Measurements from ENCODE around the gene OR52E6. TPM values are rescaled to one million over a fixed set of nuclear protein-coding genes. Genes with fewer than 3 reads are reported as not detected.
A peak's percentile ranks its signal among the peaks of the same experiment; 100 is the strongest.

OR52E6 gene
- total and polyA plus RNA-seq, 2 donors (not counting 1 experiment from before 2014, with no cell fraction given): not detected

DNA sequence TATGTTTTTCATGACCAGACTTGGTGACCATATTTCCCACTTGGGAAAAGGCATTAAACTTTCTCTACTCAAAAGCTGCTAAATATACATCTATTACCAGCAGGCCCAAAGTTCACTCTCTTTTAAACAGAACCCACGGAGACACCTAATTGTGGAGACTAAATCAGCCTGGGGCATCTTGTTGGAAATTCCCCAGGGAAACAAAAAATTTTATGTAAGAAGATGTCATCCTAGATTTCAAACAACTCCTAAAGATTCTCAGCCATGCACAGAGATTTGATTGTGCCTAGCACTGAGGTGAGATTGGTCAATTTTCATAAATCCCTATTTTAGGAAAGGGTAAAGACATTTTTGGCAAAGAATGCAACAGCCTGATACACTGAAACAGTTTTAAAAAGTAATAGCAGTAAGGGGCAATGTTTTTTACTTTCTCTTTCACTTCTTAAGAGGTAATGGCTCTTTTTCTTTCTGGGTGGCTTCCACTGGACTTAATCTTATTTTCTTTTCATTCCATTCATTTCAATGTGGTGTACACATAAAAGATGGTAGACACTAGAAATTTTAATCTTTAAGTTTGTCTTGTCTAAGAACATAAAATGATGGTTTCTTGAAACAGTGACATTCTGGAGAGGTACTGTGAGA is 23.3 kb downstream of the OR52E6 start:
- DNase-seq (ENCODE audit: low read depth in 2 of 2): no peak
- Histone ChIP-seq H3K9ac (ENCODE audit: insufficient read depth, low read length) (no peak overlapping the region), H2AFZ (ENCODE audit: low read length) (peak overlapping the region; percentile 36), H3K36me3 (ENCODE audit: control insufficient read depth, insufficient read depth, low read length) (no peaks in the 10 kb centered on the region), H3K27me3 (ENCODE audit: control insufficient read depth, insufficient read depth, low read length) (no peaks in the 10 kb centered on the region), H3K27ac (ENCODE audit: insufficient read depth, low read length) (no peak overlapping the region), H3K4me2 (ENCODE audit: extremely low read depth, insufficient read depth, low read length) (no peak overlapping the region), H3K4me3 (replicated peaks in 1 of 4; ENCODE audit: control extremely low read depth in 1 of 4, insufficient read depth in 1 of 4, low read depth in 3 of 4, low read length in 4 of 4) (peak overlapping the region in 1 of 4 experiments; percentile 27), H3K79me2 (ENCODE audit: control insufficient read depth, insufficient read depth, low read length) (no peaks in the 10 kb centered on the region), H4K20me1 (ENCODE audit: control insufficient read depth, extremely low read depth, insufficient read depth, low read length) (no peaks in the 10 kb centered on the region), H3K4me1 (ENCODE audit: control insufficient read depth, extremely low read depth, insufficient read depth, low read length) (no peaks in the 10 kb centered on the region), H3K9me3 (ENCODE audit: control insufficient read depth, insufficient read depth, low read depth, low read length) (no peaks in the 10 kb centered on the region)
- no peak for TF ChIP-seq EZH2 (IDR thresholded peaks at IDR 0.05; ENCODE audit: low read length, missing control alignments)
- TF ChIP-seq, protein P1, sequence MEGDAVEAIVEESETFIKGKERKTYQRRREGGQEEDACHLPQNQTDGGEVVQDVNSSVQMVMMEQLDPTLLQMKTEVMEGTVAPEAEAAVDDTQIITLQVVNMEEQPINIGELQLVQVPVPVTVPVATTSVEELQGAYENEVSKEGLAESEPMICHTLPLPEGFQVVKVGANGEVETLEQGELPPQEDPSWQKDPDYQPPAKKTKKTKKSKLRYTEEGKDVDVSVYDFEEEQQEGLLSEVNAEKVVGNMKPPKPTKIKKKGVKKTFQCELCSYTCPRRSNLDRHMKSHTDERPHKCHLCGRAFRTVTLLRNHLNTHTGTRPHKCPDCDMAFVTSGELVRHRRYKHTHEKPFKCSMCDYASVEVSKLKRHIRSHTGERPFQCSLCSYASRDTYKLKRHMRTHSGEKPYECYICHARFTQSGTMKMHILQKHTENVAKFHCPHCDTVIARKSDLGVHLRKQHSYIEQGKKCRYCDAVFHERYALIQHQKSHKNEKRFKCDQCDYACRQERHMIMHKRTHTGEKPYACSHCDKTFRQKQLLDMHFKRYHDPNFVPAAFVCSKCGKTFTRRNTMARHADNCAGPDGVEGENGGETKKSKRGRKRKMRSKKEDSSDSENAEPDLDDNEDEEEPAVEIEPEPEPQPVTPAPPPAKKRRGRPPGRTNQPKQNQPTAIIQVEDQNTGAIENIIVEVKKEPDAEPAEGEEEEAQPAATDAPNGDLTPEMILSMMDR (conservative IDR thresholded peaks at IDR 0.05 in 1 of 2, IDR thresholded peaks at IDR 0.05 in 1 of 2; ENCODE audit: low read depth in 1 of 2, low read length in 2 of 2): no peak

DNA sequence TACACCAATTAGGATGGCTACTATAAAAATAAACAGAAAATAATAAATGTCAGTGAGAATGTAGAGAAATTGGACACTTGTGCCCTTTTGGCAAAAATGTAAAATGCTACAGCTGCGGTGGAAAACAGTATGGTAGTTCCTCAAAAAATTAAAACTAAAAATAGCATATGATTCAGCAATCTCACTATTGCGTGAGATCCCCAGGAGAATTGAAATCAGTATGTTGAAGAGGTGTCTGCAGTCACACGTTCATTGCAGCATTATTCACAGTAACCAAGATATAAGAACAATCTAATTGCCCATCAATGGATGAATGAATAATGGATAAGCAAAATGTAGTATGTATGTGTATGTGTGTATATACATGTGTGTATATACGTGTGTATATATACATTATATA is 26.2 kb downstream of the OR52E6 start:
- H3K4me1 ChIP-seq (ENCODE audit: control insufficient read depth, extremely low read depth, insufficient read depth, low read length): no peaks in the 10 kb centered on the region
- no peak overlapping the region for H3K27ac ChIP-seq (ENCODE audit: insufficient read depth, low read length)
- H2AFZ ChIP-seq (ENCODE audit: low read length): no peak overlapping the region
- TF ChIP-seq EZH2 (IDR thresholded peaks at IDR 0.05; ENCODE audit: low read length, missing control alignments): no peak
- TF ChIP-seq, protein P1 (conservative IDR thresholded peaks at IDR 0.05 in 1 of 2, IDR thresholded peaks at IDR 0.05 in 1 of 2; ENCODE audit: low read depth in 1 of 2, low read length in 2 of 2): no peak
- no peaks in the 10 kb centered on the region for H3K36me3 ChIP-seq (ENCODE audit: control insufficient read depth, insufficient read depth, low read length)
- H3K9me3 ChIP-seq (ENCODE audit: control insufficient read depth, insufficient read depth, low read depth, low read length): no peaks in the 10 kb centered on the region
- no peak for DNase-seq (ENCODE audit: low read depth in 2 of 2)
- H3K27me3 ChIP-seq (ENCODE audit: control insufficient read depth, insufficient read depth, low read length): no peaks in the 10 kb centered on the region
- H4K20me1 ChIP-seq (ENCODE audit: control insufficient read depth, extremely low read depth, insufficient read depth, low read length): no peaks in the 10 kb centered on the region
- H3K4me2 ChIP-seq (ENCODE audit: extremely low read depth, insufficient read depth, low read length): no peak overlapping the region
- no peak overlapping the region for H3K9ac ChIP-seq (ENCODE audit: insufficient read depth, low read length)
- no peaks in the 10 kb centered on the region for H3K79me2 ChIP-seq (ENCODE audit: control insufficient read depth, insufficient read depth, low read length)
- H3K4me3 ChIP-seq (replicated peaks in 1 of 4; ENCODE audit: control extremely low read depth in 1 of 4, insufficient read depth in 1 of 4, low read depth in 3 of 4, low read length in 4 of 4): no peak overlapping the region

DNA sequence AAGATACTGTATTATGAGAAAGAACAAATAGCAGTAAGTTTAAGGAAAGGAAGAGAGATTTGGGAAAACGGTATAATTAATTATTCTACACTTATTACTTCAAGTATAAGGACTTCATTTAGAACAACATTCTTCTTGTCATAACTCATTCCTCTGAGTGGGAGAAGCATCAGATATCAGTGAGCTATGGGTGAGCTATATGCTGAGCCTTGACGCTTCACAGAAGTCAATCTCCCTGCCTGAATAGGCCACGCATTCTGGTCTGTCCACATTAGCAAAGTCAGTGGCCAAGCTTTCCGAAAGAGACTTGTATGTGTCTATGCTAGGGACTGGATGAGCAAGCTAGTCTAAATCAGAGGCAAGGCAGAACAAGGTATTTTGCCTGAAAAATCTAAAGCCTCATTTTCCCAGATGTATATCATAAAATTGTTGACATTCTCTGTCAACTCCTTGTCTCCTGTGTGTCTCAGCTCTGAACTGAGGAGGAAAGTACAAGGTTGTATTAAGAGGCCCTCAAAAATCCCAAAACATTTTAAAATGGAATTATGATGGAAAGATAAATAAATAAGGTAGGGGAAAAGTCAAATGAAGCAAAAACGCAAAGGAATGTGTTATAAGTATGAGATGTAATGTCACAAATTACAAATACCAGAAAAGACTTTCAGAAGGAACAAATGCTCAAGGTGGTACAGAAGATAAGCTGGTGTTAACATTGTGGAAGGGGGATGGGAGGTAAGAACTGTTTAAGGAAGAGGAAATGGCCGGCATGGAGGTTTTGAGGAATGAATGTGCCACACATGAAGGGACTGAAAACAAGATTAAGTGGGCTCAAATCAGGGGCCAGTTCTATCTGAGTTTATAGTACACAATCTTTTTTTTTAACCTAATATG is 31.5 kb downstream of the OR52E6 start:
- no peak overlapping the region for H3K27ac ChIP-seq (ENCODE audit: insufficient read depth, low read length)
- H2AFZ ChIP-seq (ENCODE audit: low read length): no peak overlapping the region
- H4K20me1 ChIP-seq (ENCODE audit: control insufficient read depth, extremely low read depth, insufficient read depth, low read length): no peaks in the 10 kb centered on the region
- no peaks in the 10 kb centered on the region for H3K4me1 ChIP-seq (ENCODE audit: control insufficient read depth, extremely low read depth, insufficient read depth, low read length)
- H3K4me2 ChIP-seq (ENCODE audit: extremely low read depth, insufficient read depth, low read length): no peak overlapping the region
- H3K79me2 ChIP-seq (ENCODE audit: control insufficient read depth, insufficient read depth, low read length): no peaks in the 10 kb centered on the region
- H3K9me3 ChIP-seq (ENCODE audit: control insufficient read depth, insufficient read depth, low read depth, low read length): no peaks in the 10 kb centered on the region
- H3K9ac ChIP-seq (ENCODE audit: insufficient read depth, low read length): no peak overlapping the region
- no peaks in the 10 kb centered on the region for H3K27me3 ChIP-seq (ENCODE audit: control insufficient read depth, insufficient read depth, low read length)
- no peak for DNase-seq (ENCODE audit: low read depth in 2 of 2)
- TF ChIP-seq, protein P1 (conservative IDR thresholded peaks at IDR 0.05 in 1 of 2, IDR thresholded peaks at IDR 0.05 in 1 of 2; ENCODE audit: low read depth in 1 of 2, low read length in 2 of 2): no peak
- no peak overlapping the region for H3K4me3 ChIP-seq (replicated peaks in 1 of 4; ENCODE audit: control extremely low read depth in 1 of 4, insufficient read depth in 1 of 4, low read depth in 3 of 4, low read length in 4 of 4)
- H3K36me3 ChIP-seq (ENCODE audit: control insufficient read depth, insufficient read depth, low read length): no peaks in the 10 kb centered on the region

Data from fibroblast of lung (primary cell).